HepG2 (cell line): ENCODE results near the gene MDP1. TPM values are rescaled to one million over a fixed set of nuclear protein-coding genes. Genes with fewer than 3 reads are reported as not detected.

Experiments used
- ATF3 ChIP-seq: sonication (generic); formaldehyde crosslinking; IDR thresholded peaks from 2 replicates; pipeline ENCODE4 v1.4.0; 2020; ENCODE audit warnings: missing genetic modification reagents
- CENPT ChIP-seq: sonication (generic); formaldehyde crosslinking; IDR thresholded peaks from 2 replicates; pipeline ENCODE4 v1.8.0; 2022; ENCODE audit warnings: low read depth, mild to moderate bottlenecking, moderate library complexity, missing genetic modification reagents
- EHMT2 ChIP-seq: fragments of 200-600 bp; sonication (generic); IDR thresholded peaks from 2 replicates; pipeline ENCODE4 v1.7.0; 2017; ENCODE audit warnings: antibody characterized with exemption, low read depth, low read length, borderline replicate concordance
- ELF4 ChIP-seq: sonication (generic); formaldehyde crosslinking; IDR thresholded peaks from 2 replicates; pipeline ENCODE4 v1.5.0; 2020; ENCODE audit warnings: missing genetic modification reagents, mild to moderate bottlenecking, moderate library complexity, borderline replicate concordance
- FOXP4 ChIP-seq: sonication (generic); formaldehyde crosslinking; IDR thresholded peaks from 2 replicates; pipeline ENCODE4 v1.4.0; 2020; ENCODE audit warnings: missing genetic modification reagents
- GPN1 ChIP-seq: sonication (generic); formaldehyde crosslinking; IDR thresholded peaks from 2 replicates; pipeline ENCODE4 v1.5.1; 2020; ENCODE audit warnings: missing genetic modification reagents, borderline replicate concordance
- GRHL1 ChIP-seq: sonication (generic); formaldehyde crosslinking; conservative IDR thresholded peaks from 2 replicates; pipeline ENCODE4 v1.8.0; 2022; ENCODE audit warnings: missing genetic modification reagents
- POGK ChIP-seq: sonication (generic); formaldehyde crosslinking; conservative IDR thresholded peaks from 2 replicates; pipeline ENCODE4 v1.8.0; 2022; ENCODE audit warnings: mild to moderate bottlenecking, moderate library complexity, missing genetic modification reagents
- POLR2AphosphoS2 ChIP-seq: IDR thresholded peaks from 2 replicates; pipeline ENCODE4 v1.6.1; 2011; ENCODE audit warnings: low read depth, low read length, improper control_type of control experiment
- TBL1XR1 ChIP-seq: fragments of 150-350 bp; IDR thresholded peaks from 2 replicates; pipeline ENCODE4 v1.6.1; 2014; ENCODE audit warnings: borderline replicate concordance, low read length; ENCODE audit not compliant: partially characterized antibody
- TBP ChIP-seq: sonication (generic); formaldehyde crosslinking; IDR thresholded peaks from 2 replicates; pipeline ENCODE4 v1.5.0; 2020; ENCODE audit warnings: missing genetic modification reagents
- ZBTB33 ChIP-seq: sonication (generic); formaldehyde crosslinking; IDR thresholded peaks from 2 replicates; pipeline ENCODE4 v1.4.0; 2020; ENCODE audit warnings: missing genetic modification reagents
- ZNF205 ChIP-seq: IDR thresholded peaks from 2 replicates; pipeline ENCODE4 v1.6.1; 2018; ENCODE audit warnings: missing biosample characterization, missing genetic modification reagents
- ZNF382 ChIP-seq: sonication (generic); formaldehyde crosslinking; IDR thresholded peaks from 2 replicates; pipeline ENCODE4 v1.5.0; 2020; ENCODE audit warnings: missing genetic modification reagents, mild to moderate bottlenecking, borderline replicate concordance
- ZNF496 ChIP-seq: sonication (generic); formaldehyde crosslinking; IDR thresholded peaks from 2 replicates; pipeline ENCODE4 v1.8.1; 2023; ENCODE audit warnings: mild to moderate bottlenecking, moderate library complexity, missing genetic modification reagents; ENCODE audit not compliant: insufficient replicate concordance
- ZNF597 ChIP-seq: sonication (generic); formaldehyde crosslinking; IDR thresholded peaks from 2 replicates; pipeline ENCODE4 v1.5.0; 2020; ENCODE audit warnings: missing genetic modification reagents
- ZNF644 ChIP-seq: IDR thresholded peaks from 2 replicates; pipeline ENCODE4 v1.6.1; 2016; ENCODE audit warnings: low read depth
- ZNF670 ChIP-seq: sonication (generic); formaldehyde crosslinking; IDR thresholded peaks from 2 replicates; pipeline ENCODE4 v1.8.0; 2022; ENCODE audit warnings: mild to moderate bottlenecking, missing genetic modification reagents, borderline replicate concordance
- polyA plus RNA-seq, 8 experiments: library from polyadenylated mRNA; depleted of rRNA in 3 of 8; stranded (reverse) in 7 of 8; unstranded in 1 of 8; fragments of >200 nt; fragmentation: Illumina TruSeq in 4 of 8; extraction: Trizol in 4 of 8; gene quantifications; 2 replicates each; pipeline versions ENCODE4 v1.2.1 to v1.2.3, GENCODE V29; 2011 to 2016; ENCODE audit warnings: low read depth in 4 of 8, missing spikeins in 1 of 8, mixed read lengths in 1 of 8; ENCODE audit not compliant: insufficient read depth in 1 of 8
- total RNA-seq, 5 experiments: library from RNA; depleted of rRNA; stranded (reverse); fragments of >200 nt; fragmentation: Illumina TruSeq; extraction: Trizol; gene quantifications; 2 replicates each; pipeline ENCODE4 v1.2.3, GENCODE V29; 2016; ENCODE audit warnings: low read depth in 1 of 5

The MDP1 gene
- total and polyA plus RNA-seq, 2 of the 13 experiments (the other 11 are each of a cell fraction or from before 2014, with no cell fraction given): 44.1 to 48.7 TPM

GRCh38 chr14:24188251-24189058 lies 27.4 kb downstream of the MDP1 start, which contains the start of gene IPO4 (continued):
- peak; percentile 85 for TF ChIP-seq ZBTB33 (CRISPR knock-in tag)
- TF ChIP-seq FOXP4 (CRISPR knock-in tag): peak; percentile 88
- TF ChIP-seq POGK (CRISPR knock-in tag): peak; percentile 98
- no peak for TF ChIP-seq ZNF670 (CRISPR knock-in tag)
- no peak; the same call in 1 of the 2 replicates for TF ChIP-seq ELF4
- peak; percentile 83 for TF ChIP-seq ATF3 (CRISPR knock-in tag)
- no peak; the same call in 1 of the 2 replicates for TF ChIP-seq ZNF644 (CRISPR knock-in tag)
- peak; percentile 96 for TF ChIP-seq TBL1XR1
- no peak; the same call in 1 of the 2 replicates for TF ChIP-seq GPN1 (CRISPR knock-in tag)
- TF ChIP-seq CENPT (CRISPR knock-in tag): peak; percentile 95
- peak; percentile 89; the same call in 1 of the 2 replicates for TF ChIP-seq EHMT2
- TF ChIP-seq ZNF496 (CRISPR knock-in tag): no peak
- TF ChIP-seq GRHL1 (CRISPR knock-in tag): no peak
- peak; percentile 78 for TF ChIP-seq POLR2AphosphoS2
- no peak for TF ChIP-seq ZNF597 (CRISPR knock-in tag)
- 0 out of 2 replicates have a peak, but pooled peaks have one; percentile 85 for TF ChIP-seq TBP (CRISPR knock-in tag)
- TF ChIP-seq ZNF382 (CRISPR knock-in tag): no peak
- TF ChIP-seq ZNF205 (CRISPR knock-in tag): peak; percentile 98
